Mesenchymal stem cell (in vitro differentiated cells and primary cell): ENCODE results near the gene KDM4D.

Experiments
- DNase-seq: peaks from one replicate; pipeline ENCODE4 v3.0.0-alpha.2; 2013
- H2AFZ ChIP-seq: one replicate; pipeline ENCODE4 v1.6.1; 2013; ENCODE audit warnings: low read depth, mild to moderate bottlenecking, control low read depth, inconsistent platforms, low read length, moderate library complexity
- H2AK5ac ChIP-seq: 2 replicates; pipeline ENCODE4 v1.6.1; 2013; ENCODE audit warnings: low read length, moderate library complexity, mild to moderate bottlenecking, inconsistent platforms; ENCODE audit not compliant: severe bottlenecking
- H2BK120ac ChIP-seq: one replicate; pipeline ENCODE4 v1.6.1; 2013; ENCODE audit warnings: low read depth, mild to moderate bottlenecking, inconsistent platforms, low read length, moderate library complexity
- H2BK12ac ChIP-seq, 2 experiments: one replicate each; pipeline ENCODE4 v1.6.1; 2013; ENCODE audit warnings: inconsistent platforms in 2 of 2, low read length in 2 of 2, mild to moderate bottlenecking in 2 of 2, moderate library complexity in 2 of 2, control low read depth in 1 of 2
- H2BK15ac ChIP-seq: one replicate; pipeline ENCODE4 v1.6.1; 2013; ENCODE audit warnings: mild to moderate bottlenecking, low read depth, inconsistent platforms; ENCODE audit not compliant: poor library complexity, severe bottlenecking
- H2BK5ac ChIP-seq: 2 replicates; pipeline ENCODE4 v1.6.1; 2013; ENCODE audit warnings: low read depth, mild to moderate bottlenecking, low read length, control low read depth, inconsistent platforms; ENCODE audit not compliant: poor library complexity, severe bottlenecking
- H3K14ac ChIP-seq, 2 experiments: one replicate each; pipeline ENCODE4 v1.6.1; 2013; ENCODE audit warnings: inconsistent platforms in 2 of 2, low read length in 2 of 2, control low read depth in 1 of 2, mild to moderate bottlenecking in 1 of 2, moderate library complexity in 1 of 2
- H3K18ac ChIP-seq, 2 experiments: one replicate each; pipeline ENCODE4 v1.6.1; 2013; ENCODE audit warnings: inconsistent platforms in 2 of 2, low read length in 2 of 2, control low read depth in 1 of 2, low read depth in 1 of 2, mild to moderate bottlenecking in 1 of 2
- H3K23ac ChIP-seq, 2 experiments: one replicate each; pipeline ENCODE4 v1.6.1; 2013; ENCODE audit warnings: inconsistent platforms in 2 of 2, low read length in 2 of 2, mild to moderate bottlenecking in 2 of 2, moderate library complexity in 2 of 2, control low read depth in 1 of 2
- H3K27ac ChIP-seq: 2 replicates; pipeline ENCODE4 v1.5.1; 2013; ENCODE audit warnings: mild to moderate bottlenecking, moderate library complexity, low read length, control low read depth, inconsistent platforms; ENCODE audit not compliant: poor library complexity, severe bottlenecking
- H3K27me3 ChIP-seq, 2 experiments: 2 replicates each; pipeline versions ENCODE4 v1.6.1 to v1.7.0; 2013; ENCODE audit warnings: low read length in 2 of 2, mild to moderate bottlenecking in 2 of 2, moderate library complexity in 2 of 2, control low read depth in 1 of 2, inconsistent platforms in 1 of 2; ENCODE audit not compliant: control insufficient read depth in 1 of 2, insufficient read depth in 1 of 2
- H3K36me3 ChIP-seq, 2 experiments: 2 replicates each; pipeline versions ENCODE4 v1.6.1 to v1.7.0; 2013; ENCODE audit warnings: low read length in 2 of 2, control low read depth in 1 of 2, inconsistent platforms in 1 of 2, low read depth in 1 of 2, mild to moderate bottlenecking in 1 of 2; ENCODE audit not compliant: insufficient read depth in 2 of 2, control insufficient read depth in 1 of 2
- H3K4ac ChIP-seq, 2 experiments: one replicate each; pipeline ENCODE4 v1.6.1; 2013; ENCODE audit warnings: inconsistent platforms in 2 of 2, low read length in 2 of 2, mild to moderate bottlenecking in 2 of 2, moderate library complexity in 2 of 2, control low read depth in 1 of 2, low read depth in 1 of 2
- H3K4me1 ChIP-seq: 2 replicates; pipeline ENCODE4 v1.6.1; 2013; ENCODE audit warnings: low read depth, low read length, control low read depth; ENCODE audit not compliant: control insufficient read depth, insufficient read depth
- H3K4me2 ChIP-seq: 2 replicates; pipeline ENCODE4 v1.6.1; 2013; ENCODE audit warnings: low read length, mild to moderate bottlenecking, inconsistent platforms; ENCODE audit not compliant: poor library complexity, severe bottlenecking
- H3K4me3 ChIP-seq, 2 experiments: 2 replicates each; pipeline versions ENCODE4 v1.5.1 to v1.7.0; 2013; ENCODE audit warnings: low read length in 2 of 2, mild to moderate bottlenecking in 2 of 2, control low read depth in 1 of 2, low read depth in 1 of 2; ENCODE audit not compliant: insufficient read depth in 1 of 2
- H3K79me1 ChIP-seq: replicated peaks from 2 replicates; pipeline ENCODE4 v1.6.1; 2013; ENCODE audit warnings: mild to moderate bottlenecking, control low read depth, low read length, inconsistent platforms; ENCODE audit not compliant: poor library complexity, severe bottlenecking
- H3K9ac ChIP-seq: 2 replicates; pipeline ENCODE4 v1.7.0; 2013; ENCODE audit warnings: mild to moderate bottlenecking, low read length, moderate library complexity
- H3K9me3 ChIP-seq: 2 replicates; pipeline ENCODE4 v1.7.0; 2013; ENCODE audit warnings: mild to moderate bottlenecking, low read length; ENCODE audit not compliant: control insufficient read depth
- H4K8ac ChIP-seq: one replicate; pipeline ENCODE4 v1.6.1; 2013; ENCODE audit warnings: inconsistent platforms, mild to moderate bottlenecking, low read length, moderate library complexity
- H4K91ac ChIP-seq: one replicate; pipeline ENCODE4 v1.6.1; 2013; ENCODE audit warnings: mild to moderate bottlenecking, low read length, inconsistent platforms
- WGBS: methylation state at CpG from one replicate; pipeline ENCODE4 v1.1.7; 2013; ENCODE audit warnings: mixed read lengths; 5-methylcytosine and 5-hydroxymethylcytosine counted together

Gene KDM4D

GRCh38 chr11:94934362-94934761, 39.1 kb upstream of the KDM4D start:
- peak; percentile 79 for DNase-seq
- Histone ChIP-seq H3K27me3 (no peaks in the 10 kb centered on the region), H3K4me1 (peaks cover 14% of the 10 kb centered on the region), H3K4me2 (no peak overlapping the region), H3K18ac (peak overlapping the region; percentile 58 to 91), H3K9ac (peak overlapping the region; percentile 81), H4K8ac (peak overlapping the region; percentile 96), H2AFZ (no peak overlapping the region), H3K4me3 (no peak overlapping the region), H3K9me3 (no peaks in the 10 kb centered on the region), H3K23ac (no peak overlapping the region), H4K91ac (peak overlapping the region; percentile 98), H3K79me1 (peaks cover 3% of the 10 kb centered on the region), H2BK12ac (peak overlapping the region; percentile 94 to 95), H2BK15ac (no peak overlapping the region), H3K27ac (peak overlapping the region; percentile 55), H2BK5ac (no peak overlapping the region), H3K4ac (peak overlapping the region; percentile 35 to 41), H3K14ac (no peak overlapping the region), H2BK120ac (peak overlapping the region; percentile 94), H3K36me3 (no peaks in the 10 kb centered on the region), H2AK5ac (peak overlapping the region; percentile 37)
- 55% methylated on average over 4 of the region's 4 CpGs for WGBS

DNA sequence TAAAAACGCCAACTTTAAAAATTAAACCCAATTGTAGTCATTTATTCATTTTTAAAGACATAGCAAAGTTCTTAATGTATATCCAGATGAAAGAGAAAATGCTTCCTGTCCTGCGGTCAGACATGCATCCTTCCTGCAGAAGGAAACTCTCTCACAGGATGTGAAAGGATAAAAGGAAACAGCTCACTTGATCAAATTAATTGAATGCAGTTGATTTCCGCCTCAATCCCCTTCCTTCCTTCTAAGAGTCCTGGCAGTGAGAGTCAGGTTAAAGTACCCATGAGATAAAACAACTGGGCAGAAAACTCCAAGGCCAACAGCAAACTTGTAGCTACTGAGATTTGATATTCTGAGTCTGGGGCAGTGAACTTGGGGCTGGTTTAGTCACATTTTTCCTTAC, 38.7 kb upstream of the KDM4D start:
- H2BK5ac ChIP-seq: no peak overlapping the region
- peak overlapping the region in 1 of 2 experiments; percentile 5 for H2BK12ac ChIP-seq
- no peak overlapping the region for H2BK15ac ChIP-seq
- H3K14ac ChIP-seq: no peak overlapping the region
- peaks cover 3% of the 10 kb centered on the region for H3K79me1 ChIP-seq
- peaks cover 14% of the 10 kb centered on the region for H3K4me1 ChIP-seq
- H4K91ac ChIP-seq: no peak overlapping the region
- H2AFZ ChIP-seq: no peak overlapping the region
- H3K27me3 ChIP-seq: no peaks in the 10 kb centered on the region
- no peak overlapping the region for H3K4me3 ChIP-seq
- H3K27ac ChIP-seq: no peak overlapping the region
- no peaks in the 10 kb centered on the region for H3K9me3 ChIP-seq
- peak overlapping the region; percentile 17 for H2AK5ac ChIP-seq
- DNase-seq: peak; percentile 23
- no peak overlapping the region for H3K4me2 ChIP-seq
- no peak overlapping the region for H2BK120ac ChIP-seq
- peak overlapping the region in 1 of 2 experiments; percentile 77 for H3K18ac ChIP-seq
- H3K9ac ChIP-seq: peak overlapping the region; percentile 81
- H3K23ac ChIP-seq: no peak overlapping the region
- WGBS: 33% methylated on average over 2 of the region's 3 CpGs
- H3K36me3 ChIP-seq: no peaks in the 10 kb centered on the region
- H4K8ac ChIP-seq: no peak overlapping the region
- H3K4ac ChIP-seq: peak overlapping the region in 1 of 2 experiments; percentile 76

DNA sequence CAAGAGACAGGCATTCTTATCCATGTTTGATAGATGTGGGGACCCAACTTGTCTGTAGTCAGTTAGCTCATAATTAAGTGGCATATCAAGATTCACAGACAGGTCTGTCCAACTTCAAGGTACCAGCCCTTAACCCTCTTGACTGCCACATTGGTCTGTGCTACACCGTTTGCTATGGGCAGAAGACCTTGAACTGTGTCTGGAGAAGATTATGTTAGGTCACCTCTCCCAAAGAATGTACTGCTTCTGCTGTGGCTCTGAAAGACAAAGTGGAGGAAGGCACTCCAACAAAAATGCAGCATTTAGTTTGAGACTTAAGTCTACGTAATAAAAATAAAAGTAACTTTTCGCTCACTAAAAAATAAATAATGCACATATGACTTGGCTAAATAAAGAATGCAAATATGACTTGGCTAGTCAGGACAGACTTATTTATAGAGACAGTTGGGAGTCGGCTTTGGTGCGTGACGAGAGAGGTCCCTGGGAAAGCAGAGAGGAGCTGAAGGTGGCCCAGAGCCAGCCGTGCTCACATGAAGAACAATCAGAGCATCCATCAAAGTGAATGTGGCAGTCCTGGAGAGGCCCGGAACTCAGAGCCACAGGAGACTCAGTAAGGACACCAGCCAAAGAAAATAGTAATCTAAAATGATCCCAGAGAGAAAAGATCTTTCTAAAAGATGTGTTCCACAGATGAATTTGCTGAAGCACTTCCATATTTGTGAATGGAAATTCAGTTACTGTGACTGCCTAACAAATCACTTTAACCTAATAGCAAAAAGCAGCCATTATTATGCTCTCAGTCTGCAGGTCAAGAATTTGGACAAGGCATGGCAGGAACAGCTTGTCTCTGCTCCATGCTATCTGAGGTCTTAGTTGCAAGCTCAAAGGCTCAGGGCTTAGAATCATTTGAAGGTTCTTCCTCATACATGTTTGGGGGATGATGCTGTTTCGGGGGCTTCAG, 35.1 kb upstream of the KDM4D start:
- no peaks in the 10 kb centered on the region for H3K79me1 ChIP-seq
- H2BK120ac ChIP-seq: peak overlapping the region; percentile 0
- no peak overlapping the region for H2BK15ac ChIP-seq
- H3K9ac ChIP-seq: peak overlapping the region; percentile 46
- no peak overlapping the region for H2AFZ ChIP-seq
- H3K27ac ChIP-seq: peak overlapping the region; percentile 53
- no peak overlapping the region for H2BK5ac ChIP-seq
- peak overlapping the region; percentile 76 for H2AK5ac ChIP-seq
- peak overlapping the region in 1 of 2 experiments; percentile 84 for H3K14ac ChIP-seq
- H3K27me3 ChIP-seq: no peaks in the 10 kb centered on the region
- no peak overlapping the region for H3K4me2 ChIP-seq
- H3K4me3 ChIP-seq: peak overlapping the region in 1 of 2 experiments; percentile 12
- H4K91ac ChIP-seq: peak overlapping the region; percentile 64
- H2BK12ac ChIP-seq: peak overlapping the region; percentile 90 to 96
- H4K8ac ChIP-seq: no peak overlapping the region
- H3K36me3 ChIP-seq: no peaks in the 10 kb centered on the region
- peaks cover 4% of the 10 kb centered on the region for H3K9me3 ChIP-seq
- H3K4me1 ChIP-seq: peaks cover 14% of the 10 kb centered on the region
- peak overlapping the region in 1 of 2 experiments; percentile 27 for H3K23ac ChIP-seq
- DNase-seq: peak; percentile 81
- peak overlapping the region in 1 of 2 experiments; percentile 91 for H3K4ac ChIP-seq
- H3K18ac ChIP-seq: peak overlapping the region; percentile 59 to 80
- 69% methylated on average over 7 of the region's 9 CpGs for WGBS

DNA sequence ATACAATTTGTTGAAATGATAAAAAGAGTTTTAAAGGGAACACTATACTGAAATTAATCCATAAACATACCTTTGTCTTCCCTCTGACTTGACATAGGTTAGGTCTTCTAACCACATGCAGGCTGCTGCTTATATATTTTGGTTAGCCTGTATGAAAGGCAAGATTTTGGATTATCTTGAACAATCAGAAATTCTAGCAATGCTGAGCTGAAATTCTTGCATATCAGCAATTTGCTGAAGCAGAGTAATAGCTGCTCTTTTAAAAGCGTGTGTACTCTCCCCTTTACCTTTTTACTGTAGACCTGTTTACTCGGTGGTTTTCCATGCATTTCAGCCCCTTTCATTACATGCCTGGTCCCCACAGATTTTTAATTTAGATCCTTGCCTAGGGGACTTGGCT, 34.2 kb upstream of the KDM4D start:
- Histone ChIP-seq H3K23ac (no peak overlapping the region), H3K14ac (no peak overlapping the region), H3K79me1 (no peaks in the 10 kb centered on the region), H2BK15ac (no peak overlapping the region), H2AK5ac (no peak overlapping the region), H2BK5ac (no peak overlapping the region), H3K4me3 (no peak overlapping the region), H3K18ac (no peak overlapping the region), H3K4ac (no peak overlapping the region), H3K27ac (no peak overlapping the region), H2BK12ac (no peak overlapping the region), H2AFZ (no peak overlapping the region), H3K9ac (peak overlapping the region; percentile 46), H3K27me3 (no peaks in the 10 kb centered on the region), H2BK120ac (no peak overlapping the region), H3K4me1 (peaks cover 8% of the 10 kb centered on the region), H3K9me3 (peaks cover 5% of the 10 kb centered on the region), H3K4me2 (no peak overlapping the region), H3K36me3 (no peaks in the 10 kb centered on the region), H4K8ac (no peak overlapping the region), H4K91ac (no peak overlapping the region)
- WGBS: 100% methylated on average over 2 of the region's 2 CpGs
- no peak for DNase-seq
